GM23338 (cell line): ENCODE data around the gene HJURP. TPM values are rescaled to one million over a fixed set of nuclear protein-coding genes. Genes with fewer than 3 reads are reported as not detected.

ENCODE experiments used
- ATAC-seq: fragments of 200-7000 bp; cut with Tn5 transposase; 3 replicates; pipeline ENCODE4 v1.9.1; 2020
- DNase-seq: peaks from one replicate; pipeline ENCODE4 v3.0.0-alpha.2; 2015; ENCODE audit warnings: low spot score
- H2AFZ ChIP-seq: fragments of 200-600 bp; sonication (generic); 2 replicates; pipeline ENCODE4 v1.8.0; 2016; ENCODE audit warnings: antibody characterized with exemption, mild to moderate bottlenecking, moderate library complexity
- H3F3A ChIP-seq: fragments of 200-600 bp; sonication (generic); replicated peaks from 2 replicates; pipeline ENCODE4 v1.8.0; 2017; ENCODE audit warnings: antibody characterized with exemption, mixed run types, low read depth
- H3K27ac ChIP-seq: fragments of 200-600 bp; sonication (generic); 2 replicates; pipeline ENCODE4 v1.6.1; 2016; ENCODE audit warnings: low read depth
- H3K27me3 ChIP-seq: fragments of 200-600 bp; sonication (generic); 2 replicates; pipeline ENCODE4 v1.8.0; 2016; ENCODE audit warnings: mild to moderate bottlenecking, mixed run types, moderate library complexity; ENCODE audit not compliant: insufficient read depth
- H3K36me3 ChIP-seq: fragments of 200-600 bp; sonication (generic); 2 replicates; pipeline ENCODE4 v1.8.0; 2016; ENCODE audit warnings: mild to moderate bottlenecking; ENCODE audit not compliant: insufficient read depth
- H3K4me1 ChIP-seq: fragments of 200-600 bp; sonication (generic); 2 replicates; pipeline ENCODE4 v1.8.0; 2016; ENCODE audit warnings: mild to moderate bottlenecking, moderate library complexity; ENCODE audit not compliant: insufficient read depth
- H3K4me2 ChIP-seq: fragments of 200-600 bp; sonication (generic); 2 replicates; pipeline ENCODE4 v1.7.1; 2017; ENCODE audit warnings: mixed run types
- H3K4me3 ChIP-seq: fragments of 200-600 bp; sonication (generic); 2 replicates; pipeline ENCODE4 v1.6.1; 2016; ENCODE audit warnings: mixed run types
- H3K79me2 ChIP-seq: fragments of 200-600 bp; sonication (generic); replicated peaks from 2 replicates; pipeline ENCODE4 v1.8.0; 2017; ENCODE audit warnings: mild to moderate bottlenecking; ENCODE audit not compliant: insufficient read depth
- H3K9me2 ChIP-seq: fragments of 200-600 bp; sonication (generic); 2 replicates; pipeline ENCODE4 v1.8.0; 2017; ENCODE audit not compliant: insufficient read depth
- H4K20me1 ChIP-seq: fragments of 200-600 bp; sonication (generic); replicated peaks from 2 replicates; pipeline ENCODE4 v1.8.0; 2017; ENCODE audit warnings: mild to moderate bottlenecking; ENCODE audit not compliant: insufficient read depth
- H3K27ac Mint-ChIP-seq: 2 replicates; pipeline ENCODE4 v1.8.0; 2020; ENCODE audit warnings: inconsistent platforms, mild to moderate bottlenecking, moderate library complexity, mixed read lengths
- H3K27me3 Mint-ChIP-seq: 3 replicates; pipeline ENCODE4 v1.8.0; 2022; ENCODE audit warnings: low read depth, mild to moderate bottlenecking, moderate library complexity, mixed read lengths, inconsistent platforms; ENCODE audit not compliant: insufficient read depth, poor library complexity
- H3K36me3 Mint-ChIP-seq: 3 replicates; pipeline ENCODE4 v1.8.0; 2021; ENCODE audit warnings: low read depth, mild to moderate bottlenecking, inconsistent platforms, moderate library complexity, mixed read lengths
- H3K4me1 Mint-ChIP-seq: 3 replicates; pipeline ENCODE4 v1.8.0; 2020; ENCODE audit warnings: mild to moderate bottlenecking, inconsistent platforms, mixed read lengths
- H3K4me3 Mint-ChIP-seq: 3 replicates; pipeline ENCODE4 v1.8.0; 2021; ENCODE audit warnings: moderate library complexity, mild to moderate bottlenecking, inconsistent platforms, mixed read lengths
- H3K9me3 Mint-ChIP-seq: 3 replicates; pipeline ENCODE4 v1.8.0; 2020; ENCODE audit warnings: moderate library complexity, mild to moderate bottlenecking, inconsistent platforms, mixed read lengths
- CREB1 ChIP-seq: fragments of 250-450 bp; sonication (Bioruptor Pico); IDR thresholded peaks from 2 replicates; pipeline ENCODE4 v1.5.0; 2020; ENCODE audit warnings: low read depth, mild to moderate bottlenecking, moderate library complexity
- CTCF ChIP-seq, 2 experiments: fragments of 200-600 bp in 1 of 2; sonication (generic) in 1 of 2; conservative IDR thresholded peaks; 2 replicates each; pipeline versions ENCODE4 v1.5.1 to v1.6.1; 2016 to 2017; ENCODE audit warnings: antibody characterized with exemption in 2 of 2, low read depth in 2 of 2, mild to moderate bottlenecking in 2 of 2, moderate library complexity in 1 of 2
- EZH2phosphoT487 ChIP-seq: fragments of 200-600 bp; sonication (generic); IDR thresholded peaks from one replicate; pipeline ENCODE4 v1.8.1; 2018; ENCODE audit warnings: antibody characterized with exemption; ENCODE audit not compliant: unreplicated experiment
- NANOG ChIP-seq: IDR thresholded peaks from 2 replicates; pipeline ENCODE4 v1.6.1; 2016; ENCODE audit warnings: antibody characterized with exemption, borderline replicate concordance
- POLR2AphosphoS5 ChIP-seq: IDR thresholded peaks from 2 replicates; pipeline ENCODE4 v1.6.1; 2016; ENCODE audit warnings: antibody characterized with exemption, low read depth
- ZNF114 ChIP-seq: fragments of 250-450 bp; sonication (Bioruptor Pico); IDR thresholded peaks from 2 replicates; pipeline ENCODE4 v1.5.0; 2020; ENCODE audit warnings: mild to moderate bottlenecking, moderate library complexity
- polyA plus RNA-seq: library from polyadenylated mRNA; unstranded; fragments of >200 nt; fragmentation: Nextera tagmentation; extraction: Ambion mirVana; gene quantifications from 2 replicates; pipeline ENCODE4 v1.2.1, GENCODE V29; 2016
- total RNA-seq: library from RNA; depleted of rRNA; stranded (reverse); fragments of >200 nt; shearing (Covaris generic); gene quantifications from 2 replicates; pipeline ENCODE4 v1.2.3, GENCODE V29; 2014
- TF ChIP-seq, protein P1 (sequence below): IDR thresholded peaks from one replicate; pipeline ENCODE4 v1.6.1; 2018; ENCODE audit warnings: antibody characterized with exemption; ENCODE audit not compliant: unreplicated experiment

HJURP gene
- total and polyA plus RNA-seq, 2 experiments from 2014 or later = 42.9 to 49.2 TPM

DNA sequence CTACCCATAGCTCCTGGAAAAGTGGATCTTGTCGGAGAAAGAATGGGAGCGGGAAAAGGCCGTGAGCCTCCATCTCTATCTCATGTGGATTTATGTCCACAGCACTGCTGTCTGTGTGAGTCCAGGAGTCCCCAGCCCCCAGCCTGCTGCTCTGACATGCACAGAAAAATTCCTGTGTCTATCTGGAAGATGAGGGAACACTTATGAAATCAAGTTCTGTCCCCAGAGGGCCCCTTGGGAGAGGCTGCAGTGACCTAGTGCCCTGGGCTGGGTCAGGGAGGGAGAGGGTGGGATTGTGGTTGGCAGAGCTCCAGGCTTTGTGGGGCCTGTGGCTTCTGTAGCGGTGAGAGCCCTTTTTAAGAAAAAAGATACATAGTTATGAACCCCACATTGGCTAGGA, 37.6 kb downstream of the HJURP start (continued):
- TF ChIP-seq CREB1 (CRISPR knock-in tag) (no peak), ZNF114 (CRISPR knock-in tag) (no peak), CTCF (conservative IDR thresholded peaks at IDR 0.05; ENCODE audit: low read depth in 2 of 2) (no peak), NANOG (no peak), POLR2AphosphoS5 (no peak)
- TF ChIP-seq, protein P1, sequence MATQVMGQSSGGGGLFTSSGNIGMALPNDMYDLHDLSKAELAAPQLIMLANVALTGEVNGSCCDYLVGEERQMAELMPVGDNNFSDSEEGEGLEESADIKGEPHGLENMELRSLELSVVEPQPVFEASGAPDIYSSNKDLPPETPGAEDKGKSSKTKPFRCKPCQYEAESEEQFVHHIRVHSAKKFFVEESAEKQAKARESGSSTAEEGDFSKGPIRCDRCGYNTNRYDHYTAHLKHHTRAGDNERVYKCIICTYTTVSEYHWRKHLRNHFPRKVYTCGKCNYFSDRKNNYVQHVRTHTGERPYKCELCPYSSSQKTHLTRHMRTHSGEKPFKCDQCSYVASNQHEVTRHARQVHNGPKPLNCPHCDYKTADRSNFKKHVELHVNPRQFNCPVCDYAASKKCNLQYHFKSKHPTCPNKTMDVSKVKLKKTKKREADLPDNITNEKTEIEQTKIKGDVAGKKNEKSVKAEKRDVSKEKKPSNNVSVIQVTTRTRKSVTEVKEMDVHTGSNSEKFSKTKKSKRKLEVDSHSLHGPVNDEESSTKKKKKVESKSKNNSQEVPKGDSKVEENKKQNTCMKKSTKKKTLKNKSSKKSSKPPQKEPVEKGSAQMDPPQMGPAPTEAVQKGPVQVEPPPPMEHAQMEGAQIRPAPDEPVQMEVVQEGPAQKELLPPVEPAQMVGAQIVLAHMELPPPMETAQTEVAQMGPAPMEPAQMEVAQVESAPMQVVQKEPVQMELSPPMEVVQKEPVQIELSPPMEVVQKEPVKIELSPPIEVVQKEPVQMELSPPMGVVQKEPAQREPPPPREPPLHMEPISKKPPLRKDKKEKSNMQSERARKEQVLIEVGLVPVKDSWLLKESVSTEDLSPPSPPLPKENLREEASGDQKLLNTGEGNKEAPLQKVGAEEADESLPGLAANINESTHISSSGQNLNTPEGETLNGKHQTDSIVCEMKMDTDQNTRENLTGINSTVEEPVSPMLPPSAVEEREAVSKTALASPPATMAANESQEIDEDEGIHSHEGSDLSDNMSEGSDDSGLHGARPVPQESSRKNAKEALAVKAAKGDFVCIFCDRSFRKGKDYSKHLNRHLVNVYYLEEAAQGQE = no peak

- no peaks in the 10 kb centered on the region for H3K4me1 ChIP-seq
- H3K4me3 Mint-ChIP-seq = no peak overlapping the region
- no peak for ATAC-seq
- peaks cover 12% of the 10 kb centered on the region for H3K27me3 Mint-ChIP-seq
- no peaks in the 10 kb centered on the region; the same call in 2 of the 3 replicates for H3K4me1 Mint-ChIP-seq
- no peaks in the 10 kb centered on the region for H3K9me3 Mint-ChIP-seq
- DNase-seq = no peak
- no peaks in the 10 kb centered on the region for H4K20me1 ChIP-seq
- no peaks in the 10 kb centered on the region for H3F3A ChIP-seq
- no peak overlapping the region for H2AFZ ChIP-seq
- no peaks in the 10 kb centered on the region for H3K36me3 Mint-ChIP-seq
- H3K4me3 ChIP-seq = no peak overlapping the region
- H3K27ac Mint-ChIP-seq = no peak overlapping the region
- no peak overlapping the region for H3K4me2 ChIP-seq
- H3K79me2 ChIP-seq = no peaks in the 10 kb centered on the region
- H3K27me3 ChIP-seq = no peaks in the 10 kb centered on the region
- no peaks in the 10 kb centered on the region for H3K36me3 ChIP-seq
- no peak overlapping the region for H3K27ac ChIP-seq
- peaks cover 6% of the 10 kb centered on the region for H3K9me2 ChIP-seq
- TF ChIP-seq EZH2phosphoT487 = no peak
- no peak for TF ChIP-seq CTCF (conservative IDR thresholded peaks at IDR 0.05; ENCODE audit: low read depth in 2 of 2)
- no peak for TF ChIP-seq ZNF114 (CRISPR knock-in tag)
- TF ChIP-seq, protein P1 = no peak
- no peak for TF ChIP-seq CREB1 (CRISPR knock-in tag)
- no peak for TF ChIP-seq POLR2AphosphoS5
Measured at GRCh38 chr2:233816334-233816733, 38.0 kb downstream of the HJURP start.
